HCT116 (cell line): ENCODE results near the gene COL18A1.

ENCODE experiments used
- ATF3 ChIP-seq: IDR thresholded peaks from 2 replicates; pipeline ENCODE4 v1.6.1; 2012
- CTCF ChIP-seq, 3 experiments: fragments of 200-600 bp in 1 of 3; sonication (generic) in 1 of 3; IDR thresholded peaks in 2 of 3; conservative IDR thresholded peaks in 1 of 3; 2 replicates each; pipeline ENCODE4 v1.5.1; 2012 to 2017; ENCODE audit warnings: low read depth in 2 of 3, low read length in 2 of 3, antibody characterized with exemption in 1 of 3, borderline replicate concordance in 1 of 3, control low read depth in 1 of 3, mild to moderate bottlenecking in 1 of 3, mixed read lengths in 1 of 3, mixed run types in 1 of 3, moderate library complexity in 1 of 3; ENCODE audit not compliant: insufficient read depth in 1 of 3
- EGR1 ChIP-seq: IDR thresholded peaks from 2 replicates; pipeline ENCODE4 v1.6.1; 2012; ENCODE audit warnings: low read depth
- EZH2 ChIP-seq: fragments of 200-600 bp; sonication (generic); IDR thresholded peaks from 2 replicates; pipeline ENCODE4 v1.6.1; 2017; ENCODE audit warnings: antibody characterized with exemption, mixed run types
- JUND ChIP-seq: IDR thresholded peaks from 2 replicates; pipeline ENCODE4 v1.6.1; 2012
- MAX ChIP-seq: IDR thresholded peaks from 2 replicates; pipeline ENCODE4 v1.6.1; 2012
- POLR2A ChIP-seq: IDR thresholded peaks from 2 replicates; pipeline ENCODE4 v1.7.0; 2011; ENCODE audit warnings: borderline replicate concordance; ENCODE audit not compliant: insufficient read depth, insufficient read length; ENCODE audit errors: extremely low read depth
- POLR2AphosphoS5 ChIP-seq: IDR thresholded peaks from 2 replicates; pipeline ENCODE4 v1.6.1; 2011; ENCODE audit warnings: mild to moderate bottlenecking, low read depth, low read length, moderate library complexity
- RAD21 ChIP-seq: IDR thresholded peaks from 2 replicates; pipeline ENCODE4 v1.6.1; 2012; ENCODE audit warnings: low read depth, mild to moderate bottlenecking
- YY1 ChIP-seq: IDR thresholded peaks from 2 replicates; pipeline ENCODE4 v1.6.1; 2011; ENCODE audit warnings: low read length, low read depth, moderate library complexity, mild to moderate bottlenecking; ENCODE audit not compliant: insufficient replicate concordance; ENCODE audit errors: extremely low read depth
- ZFX ChIP-seq: fragments of 450-650 bp; IDR thresholded peaks from 2 replicates; pipeline ENCODE4 v1.6.1; 2017

DNA sequence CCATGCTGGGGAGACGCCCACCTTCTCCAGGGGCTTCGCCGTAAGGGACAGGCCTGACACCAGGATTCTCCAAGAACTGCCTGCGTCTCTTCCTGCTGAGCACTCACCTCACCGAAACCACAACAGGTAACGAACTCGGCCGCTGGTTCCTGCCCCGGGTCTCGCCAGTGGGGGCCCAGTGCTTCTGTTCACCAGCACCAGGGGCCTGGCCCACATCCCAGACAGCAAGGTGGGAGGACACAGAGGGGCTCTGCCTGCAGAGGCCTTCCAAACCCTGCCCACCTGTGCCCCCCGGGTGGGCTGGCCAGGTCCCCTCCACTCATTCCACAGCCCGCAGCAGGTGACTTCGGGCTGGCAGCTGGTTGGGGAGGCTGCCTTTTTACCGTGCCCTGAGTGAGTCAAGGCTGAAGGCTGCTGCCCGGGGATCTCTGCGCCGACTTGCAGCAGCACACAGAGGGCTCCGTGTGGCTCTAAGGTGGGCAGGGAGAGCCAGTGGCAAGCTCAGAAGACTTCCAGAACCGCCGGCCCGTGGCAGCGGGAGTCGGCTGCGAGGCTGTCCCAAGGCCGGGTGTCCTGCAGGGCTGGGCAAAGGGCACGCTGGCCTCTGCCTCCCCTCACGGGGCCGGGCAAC lies 14.7 kb upstream of the COL18A1 start:
- no peak for TF ChIP-seq EZH2
- TF ChIP-seq CTCF (IDR thresholded peaks at IDR 0.05 in 2 of 3, conservative IDR thresholded peaks at IDR 0.05 in 1 of 3; ENCODE audit: borderline replicate concordance in 1 of 3, insufficient read depth in 1 of 3, low read depth in 2 of 3, low read length in 2 of 3): no peak
- TF ChIP-seq JUND: no peak
- TF ChIP-seq YY1: no peak
- no peak for TF ChIP-seq ZFX
- no peak for TF ChIP-seq POLR2A
- no peak for TF ChIP-seq RAD21
- no peak for TF ChIP-seq ATF3
- TF ChIP-seq POLR2AphosphoS5: no peak
- TF ChIP-seq MAX: no peak
- no peak for TF ChIP-seq EGR1
